Aorta (tissue), 5 donors: ENCODE measurements around the gene STMN3. TPM values are rescaled to one million over a fixed set of nuclear protein-coding genes. Genes with fewer than 3 reads are reported as not detected.
A peak's percentile ranks its signal among the peaks of the same experiment; 100 is the strongest.
"Not testable (repeated sequence)": the region's sequence is repeated elsewhere in the genome, so short reads cannot be mapped to it uniquely, and the experiment has no call there.

Source experiments
- ATAC-seq: fragments of 200-7000 bp; cut with Tn5 transposase; one replicate; pipeline ENCODE4 v1.9.1; 2022; ENCODE audit warnings: moderate library complexity; ENCODE audit not compliant: low FRiP score
- DNase-seq, 2 donors: peaks; one replicate each; pipeline ENCODE4 v3.0.0-alpha.2; 2020
- H3K27ac ChIP-seq, 2 donors: one replicate each; pipeline ENCODE4 v1.5.1; 2013; ENCODE audit warnings: low read length in 2 of 2, mild to moderate bottlenecking in 2 of 2, moderate library complexity in 2 of 2, control low read depth in 1 of 2, inconsistent platforms in 1 of 2, low read depth in 1 of 2
- H3K27me3 ChIP-seq, 2 donors: one replicate each; pipeline ENCODE4 v1.6.1; 2013; ENCODE audit warnings: control low read depth in 1 of 2, low read length in 1 of 2, mild to moderate bottlenecking in 1 of 2, moderate library complexity in 1 of 2; ENCODE audit not compliant: insufficient read depth in 2 of 2, control insufficient read depth in 1 of 2
- H3K36me3 ChIP-seq, 2 donors: one replicate each; pipeline ENCODE4 v1.6.1; 2013; ENCODE audit warnings: control low read depth in 1 of 2, low read length in 1 of 2, mild to moderate bottlenecking in 1 of 2; ENCODE audit not compliant: insufficient read depth in 2 of 2, control insufficient read depth in 1 of 2
- H3K4me1 ChIP-seq, 2 donors: one replicate each; pipeline ENCODE4 v1.6.1; 2013; ENCODE audit warnings: low read length in 2 of 2, control low read depth in 1 of 2, mild to moderate bottlenecking in 1 of 2, moderate library complexity in 1 of 2; ENCODE audit not compliant: insufficient read depth in 2 of 2, control insufficient read depth in 1 of 2
- H3K4me3 ChIP-seq, 2 donors: one replicate each; pipeline ENCODE4 v1.5.1; 2013; ENCODE audit warnings: low read length in 2 of 2, control low read depth in 1 of 2, mild to moderate bottlenecking in 1 of 2
- H3K9me3 ChIP-seq: one replicate; pipeline ENCODE4 v1.6.1; 2013; ENCODE audit warnings: mild to moderate bottlenecking, low read length; ENCODE audit not compliant: control insufficient read depth
- WGBS, 2 donors: extraction: QIAGEN DNeasy Blood & Tissue Kit; methylation state at CpG; one replicate each; pipeline ENCODE4 v1.1.7; 2013; 5-methylcytosine and 5-hydroxymethylcytosine counted together
- intact Hi-C, 2 donors: fragments of 100-400 bp; cut with DNase I; formaldehyde crosslinking; loops; one replicate each; pipeline versions ENCODE4 v1.14.2 to v1.15.0; 2022
- polyA plus RNA-seq, 2 donors: library from polyadenylated mRNA; stranded (reverse); fragments of 200-250 nt; gene quantifications; one replicate each; pipeline ENCODE4 v1.2.3, GENCODE V29; 2013
- total RNA-seq, 2 donors: library from RNA; stranded (reverse); fragmentation: NEBNext Ultra II Directional; extraction: Animal tissue kit (Norgen Biotek cat#: 25700); gene quantifications; one replicate each; pipeline ENCODE4 v1.2.1, GENCODE V29; 2021
- donor health status: healthy with polysubstance abuse.
- donor health status: Bipolar disorder and iron deficiency.
- donor health status: DM: no; HTN: no; CAD: no.
- donor health status: DM: no; HTN: no; CAD: no.
- donor health status: DM: yes; HTN: yes; CAD: no.

Gene STMN3
- total and polyA plus RNA-seq, 4 donors = 10.5 to 31.2 (median 18.7) TPM

DNA sequence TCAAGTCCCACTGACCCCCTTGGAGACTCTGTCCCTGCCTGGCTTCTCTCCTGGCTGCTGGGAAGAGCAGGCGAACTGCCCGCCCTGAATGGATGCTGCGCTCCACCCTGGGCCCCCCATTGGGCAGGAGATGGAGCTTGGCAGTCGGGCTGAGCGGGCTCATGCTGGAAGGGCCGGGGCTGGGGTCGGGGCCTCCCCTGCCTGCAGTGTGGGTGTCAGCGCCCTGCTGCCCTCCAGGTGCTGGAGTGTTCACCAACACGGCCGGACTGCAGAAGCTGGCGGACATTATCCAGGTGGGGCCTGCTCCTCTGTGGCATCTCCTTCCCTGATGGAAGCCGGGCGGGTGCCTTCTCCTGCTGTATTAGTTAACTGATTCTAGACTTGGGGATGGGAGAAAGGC, 27.2 kb upstream of the STMN3 start:
- no peaks in the 10 kb centered on the region for H3K27me3 ChIP-seq
- DNase-seq = peak in 1 of 2 donors; percentile 42
- intact Hi-C loops = no loop called here
- H3K4me3 ChIP-seq = no peak overlapping the region
- H3K4me1 ChIP-seq = no peaks in the 10 kb centered on the region
- no peaks in the 10 kb centered on the region for H3K36me3 ChIP-seq
- 93 to 97% methylated on average over 13 of the region's 13 CpGs for WGBS, 2 donors
- H3K27ac ChIP-seq = no peak overlapping the region
- no peaks in the 10 kb centered on the region for H3K9me3 ChIP-seq
- no peak for ATAC-seq

DNA sequence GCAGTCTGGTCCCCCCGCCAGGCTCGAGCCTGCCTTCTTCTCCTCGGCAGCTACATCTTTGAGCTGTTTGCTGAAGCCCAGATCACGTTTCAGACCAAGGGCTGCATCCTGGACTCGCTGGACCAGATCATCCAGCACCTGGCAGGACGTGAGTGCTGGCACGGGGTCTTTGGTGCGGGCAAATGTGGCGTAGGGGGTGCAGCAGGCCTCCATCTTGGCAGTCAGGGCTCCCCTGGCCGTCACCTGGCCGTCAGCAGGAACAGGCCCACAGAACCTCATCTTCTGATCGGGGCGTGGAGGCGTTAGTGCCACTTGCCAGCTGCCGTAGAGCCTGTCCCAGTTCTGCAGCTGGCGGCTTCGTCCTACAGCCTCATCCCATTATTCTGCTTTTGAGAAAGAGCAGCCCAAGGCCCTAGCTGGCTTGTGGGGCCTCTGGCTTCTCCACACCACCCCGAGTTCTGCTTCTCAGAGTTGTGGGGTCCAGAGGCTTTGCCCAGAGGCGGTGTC, 26.6 kb upstream of the STMN3 start:
- intact Hi-C loops = no loop called here
- no peak overlapping the region for H3K27ac ChIP-seq
- no peaks in the 10 kb centered on the region for H3K9me3 ChIP-seq
- H3K4me1 ChIP-seq = no peaks in the 10 kb centered on the region
- no peaks in the 10 kb centered on the region for H3K27me3 ChIP-seq
- DNase-seq (no peak), ATAC-seq (no peak)
- no peaks in the 10 kb centered on the region for H3K36me3 ChIP-seq
- no peak overlapping the region for H3K4me3 ChIP-seq
- 94% methylated on average over 19 of the region's 19 CpGs for WGBS, 2 donors

DNA sequence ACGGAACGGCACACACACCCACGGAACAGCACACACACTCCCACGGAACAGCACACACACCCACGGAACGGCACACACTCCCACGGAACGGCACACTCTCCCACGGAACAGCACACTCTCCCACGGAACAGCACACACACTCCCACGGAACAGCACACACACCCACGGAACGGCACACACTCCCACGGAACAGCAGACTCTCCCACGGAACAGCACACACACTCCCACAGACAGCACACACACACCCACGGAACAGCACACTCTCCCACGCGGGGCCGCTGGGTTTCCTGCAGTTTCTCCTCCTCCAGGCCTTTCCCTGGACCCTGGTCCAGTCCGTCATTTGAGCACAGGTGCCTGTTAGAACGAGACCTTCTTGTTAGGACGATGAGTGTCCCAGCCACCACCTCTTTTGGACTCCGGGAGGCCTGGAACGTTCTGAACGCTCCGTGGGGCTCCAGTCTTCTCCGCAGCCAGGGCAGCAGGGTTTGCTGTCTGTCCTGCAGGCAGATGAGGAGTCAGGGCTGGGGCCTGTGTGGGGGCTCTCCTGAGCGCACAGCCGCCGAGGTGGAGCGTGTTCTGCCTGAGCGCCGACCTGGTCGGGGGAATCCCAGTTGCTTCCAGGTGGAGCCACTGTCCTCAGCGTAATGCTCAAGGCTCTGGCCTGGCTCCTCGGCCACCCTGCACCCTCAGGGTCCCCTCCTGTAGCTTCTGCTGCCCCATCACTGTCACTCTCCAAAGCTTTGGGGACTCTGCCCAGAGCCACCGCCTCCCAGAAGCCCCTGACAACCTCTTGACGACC, 25.6 kb upstream of the STMN3 start:
- no peaks in the 10 kb centered on the region for H3K36me3 ChIP-seq
- WGBS, 2 donors = 89 to 90% methylated on average over 36 to 38 of the region's 38 CpGs
- H3K4me3 ChIP-seq = no peak overlapping the region
- no peaks in the 10 kb centered on the region for H3K9me3 ChIP-seq
- DNase-seq (peak in 1 of 2 donors; percentile 45), ATAC-seq (no peak)
- intact Hi-C loops = no loop called here
- no peaks in the 10 kb centered on the region for H3K27me3 ChIP-seq
- H3K27ac ChIP-seq = no peak overlapping the region
- H3K4me1 ChIP-seq = no peaks in the 10 kb centered on the region

DNA sequence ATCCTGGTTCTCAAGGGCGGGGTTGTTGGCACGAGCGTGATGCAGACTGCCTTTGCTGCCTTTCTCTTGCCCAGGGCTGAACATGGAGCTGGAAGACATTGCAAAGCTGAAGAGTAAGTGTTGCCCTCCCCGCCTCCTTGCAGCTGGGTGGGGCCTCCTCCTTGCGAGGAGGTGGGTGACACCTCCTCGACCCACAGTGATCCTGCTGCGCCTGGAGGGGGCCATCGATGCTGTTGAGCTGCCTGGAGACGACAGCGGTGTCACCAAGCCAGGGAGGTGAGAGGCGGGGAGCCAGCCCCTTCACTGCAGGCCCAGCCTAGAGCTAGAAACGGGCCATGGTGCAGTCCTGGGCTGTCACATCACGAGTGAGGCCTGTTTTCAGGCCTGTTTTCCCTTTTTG, 24.8 kb upstream of the STMN3 start:
- H3K36me3 ChIP-seq = no peaks in the 10 kb centered on the region

DNA sequence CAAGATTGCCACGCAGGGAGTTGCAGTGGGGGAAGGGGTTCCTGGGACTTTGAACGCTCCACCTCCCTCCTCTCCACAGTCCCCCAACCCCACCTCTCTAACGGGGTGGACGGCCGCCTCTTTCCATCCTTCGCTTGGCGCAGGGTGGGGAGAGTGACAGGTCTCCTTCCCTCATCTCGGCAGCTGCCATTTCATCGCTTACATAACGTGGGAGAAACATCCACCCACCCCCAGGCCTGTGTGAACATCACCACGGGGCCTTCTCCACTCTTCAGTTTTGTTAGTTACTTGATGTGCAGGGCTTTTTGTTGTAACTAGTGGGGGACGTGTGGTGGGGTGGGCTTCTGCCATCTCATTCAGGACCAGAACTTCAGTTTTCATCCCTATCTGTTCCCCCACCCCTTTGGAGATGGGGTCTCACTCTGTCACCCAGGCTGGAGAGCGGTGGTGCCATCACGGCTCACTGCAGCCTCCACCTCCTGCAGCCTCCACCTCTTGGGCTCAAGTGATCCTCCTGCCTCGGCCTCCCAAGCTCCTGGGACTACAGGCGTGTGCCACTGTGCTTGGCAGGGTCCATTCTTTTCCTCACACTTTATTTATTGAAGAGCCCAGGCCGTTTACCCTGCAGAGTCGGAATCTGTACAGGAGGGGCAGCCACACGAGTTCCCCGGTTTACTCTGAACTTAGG, 22.6 kb upstream of the STMN3 start:
- WGBS, 2 donors = 94 to 95% methylated on average over 20 of the region's 20 CpGs
- H3K4me1 ChIP-seq = no peaks in the 10 kb centered on the region
- H3K4me3 ChIP-seq = no peak overlapping the region
- no peaks in the 10 kb centered on the region for H3K36me3 ChIP-seq
- H3K9me3 ChIP-seq = no peaks in the 10 kb centered on the region
- no peak for ATAC-seq
- no peaks in the 10 kb centered on the region for H3K27me3 ChIP-seq
- no peak for DNase-seq
- no peak overlapping the region for H3K27ac ChIP-seq
- intact Hi-C loops = no loop called here

More for the DNA sequence above, 24.8 kb upstream of the STMN3 start:
- Histone ChIP-seq H3K4me3 (no peak overlapping the region), H3K27me3 (no peaks in the 10 kb centered on the region), H3K27ac (no peak overlapping the region), H3K4me1 (no peaks in the 10 kb centered on the region), H3K9me3 (no peaks in the 10 kb centered on the region)
- intact Hi-C loops = no loop called here
- DNase-seq (no peak), ATAC-seq (no peak)
- WGBS, 2 donors = 88 to 92% methylated on average over 13 of the region's 13 CpGs

DNA sequence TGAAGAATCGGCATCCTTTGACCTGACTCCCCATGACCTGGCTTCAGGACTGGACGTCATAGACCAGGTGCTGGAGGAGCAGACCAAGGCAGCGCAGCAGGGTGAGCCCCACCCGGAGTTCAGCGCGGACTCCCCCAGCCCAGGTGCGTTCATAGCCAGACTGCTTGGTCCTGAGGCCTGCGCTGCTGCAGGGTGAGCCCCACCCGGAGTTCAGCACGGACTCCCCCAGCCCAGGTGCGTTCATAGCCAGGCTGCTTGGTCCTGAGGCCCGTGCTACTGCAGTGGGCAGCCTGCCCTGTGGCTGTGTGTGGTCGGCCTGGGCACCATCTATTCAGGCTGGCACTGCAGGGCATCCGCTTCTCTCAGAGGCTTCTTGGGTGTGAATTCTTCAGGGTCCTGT, 20.7 kb upstream of the STMN3 start:
- H3K27me3 ChIP-seq = no peaks in the 10 kb centered on the region
- DNase-seq = no peak
- 96 to 99% methylated on average over 14 of the region's 14 CpGs for WGBS, 2 donors
- H3K9me3 ChIP-seq = no peaks in the 10 kb centered on the region
- no peak overlapping the region for H3K4me3 ChIP-seq
- no peaks in the 10 kb centered on the region for H3K4me1 ChIP-seq
- H3K27ac ChIP-seq = no peak overlapping the region
- no peaks in the 10 kb centered on the region for H3K36me3 ChIP-seq
- intact Hi-C loops = no loop called here
- no peak for ATAC-seq

DNA sequence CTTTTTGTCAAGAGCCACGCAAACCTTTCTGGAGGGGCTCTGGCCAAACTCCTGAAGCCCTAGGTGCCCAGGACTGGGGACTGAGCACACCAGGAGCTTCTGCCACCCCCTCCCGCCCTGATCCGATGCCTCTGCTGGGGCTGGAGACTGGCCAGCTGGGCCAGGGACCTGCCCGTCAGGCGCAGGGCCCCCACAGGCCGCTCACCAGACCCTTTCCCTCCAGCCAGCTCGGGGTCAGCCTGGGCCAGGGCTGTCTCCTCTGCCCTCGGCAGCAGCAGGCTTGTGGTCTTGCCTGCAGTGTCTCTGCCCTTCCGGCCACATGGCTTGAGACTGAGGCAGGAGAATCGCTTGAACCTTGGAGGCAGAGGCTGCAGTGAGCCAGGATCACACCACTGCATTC, 19.4 kb upstream of the STMN3 start:
- ATAC-seq (no peak), DNase-seq (no peak)
- intact Hi-C loops = no loop called here
- Histone ChIP-seq H3K9me3 (no peaks in the 10 kb centered on the region), H3K4me3 (no peak overlapping the region), H3K27ac (no peak overlapping the region), H3K36me3 (no peaks in the 10 kb centered on the region), H3K4me1 (no peaks in the 10 kb centered on the region), H3K27me3 (no peaks in the 10 kb centered on the region)
- WGBS, 2 donors = 89 to 94% methylated on average over 9 to 10 of the region's 10 CpGs

DNA sequence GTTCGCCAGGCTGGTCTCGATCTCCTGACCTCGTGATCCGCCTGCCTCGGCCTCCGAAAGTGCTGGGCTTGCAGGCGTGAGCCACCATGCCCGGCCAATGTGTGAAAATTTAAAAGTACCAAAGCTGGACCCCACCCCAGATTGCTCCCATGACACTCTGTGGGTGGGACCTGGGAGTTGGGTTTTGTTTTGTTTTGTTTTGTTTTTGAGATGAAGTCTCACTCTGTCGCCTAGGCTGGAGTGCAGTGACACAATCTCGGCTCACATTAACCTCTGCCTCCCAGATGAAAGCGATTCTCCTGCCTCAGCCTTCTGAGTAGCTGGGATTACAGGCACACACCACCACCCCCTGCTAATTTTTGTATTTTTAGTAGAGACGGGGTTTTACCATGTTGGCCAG, 18.5 kb upstream of the STMN3 start:
- H3K4me3 ChIP-seq, H3K4me1 ChIP-seq, ATAC-seq, H3K27ac ChIP-seq, DNase-seq, H3K9me3 ChIP-seq, intact Hi-C loops, H3K27me3 ChIP-seq, H3K36me3 ChIP-seq: not testable (repeated sequence)
- 96% methylated on average over 12 of the region's 12 CpGs for WGBS, 2 donors

DNA sequence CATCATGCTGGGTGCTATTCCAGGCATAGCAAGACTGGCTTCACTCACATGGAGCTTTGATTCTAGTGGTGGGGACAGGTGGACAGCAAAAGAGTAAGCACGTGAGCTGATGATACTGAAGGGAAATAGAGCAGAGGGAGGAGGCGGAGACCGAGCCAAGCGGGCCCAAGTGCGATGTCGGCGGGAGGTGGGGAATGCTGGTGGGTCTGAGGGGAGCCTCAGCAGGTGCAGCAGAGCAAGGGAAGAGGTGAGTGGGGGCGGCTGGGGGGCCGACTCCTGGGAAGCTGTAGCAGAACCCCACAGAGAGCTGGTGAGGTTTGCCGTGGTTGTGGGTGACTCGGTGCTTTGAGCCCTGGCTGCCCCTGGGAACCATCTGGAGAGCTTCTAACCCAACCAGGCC, 15.1 kb upstream of the STMN3 start:
- Histone ChIP-seq H3K27me3 (no peaks in the 10 kb centered on the region), H3K36me3 (peaks cover 0 to 4% of the 10 kb centered on the region in 2 donors), H3K9me3 (no peaks in the 10 kb centered on the region), H3K4me3 (no peak overlapping the region), H3K27ac (no peak overlapping the region), H3K4me1 (no peaks in the 10 kb centered on the region)
- intact Hi-C loops = no loop called here
- DNase-seq (no peak), ATAC-seq (no peak)
- WGBS, 2 donors = 94 to 95% methylated on average over 11 of the region's 11 CpGs
